ENCODE data around the gene CD8B. TPM values are rescaled to one million over a fixed set of nuclear protein-coding genes. Genes with fewer than 3 reads are reported as not detected.
A peak's percentile ranks its signal among the peaks of the same experiment; 100 is the strongest.

CD8B gene
- total RNA-seq, 1 experiment from 2014 or later = 0.24 TPM

- no peak overlapping the region for H3K9ac ChIP-seq (ENCODE audit: extremely low read depth, insufficient read length, low read length)
- Mint-ChIP-seq H3K4me3 (no peak overlapping the region), H3K36me3 (ENCODE audit: insufficient read depth in 1 of 3, low read depth in 3 of 3) (no peaks in the 10 kb centered on the region), H3K9me3 (no peaks in the 10 kb centered on the region; a peak in 1 of 5 replicates), H3K4me1 (peaks cover 9 to 24% of the 10 kb centered on the region in 2 experiments), H3K27ac (peak overlapping the region in 1 of 3 experiments; percentile 87; a peak in 2 of 7 replicates), H3K27me3 (ENCODE audit: low read depth) (peaks cover 2% of the 10 kb centered on the region; the same call in 1 of the 2 replicates)
- H3T11ph ChIP-seq (ENCODE audit: low read length) = no peak overlapping the region
- no peak overlapping the region for H3K27ac ChIP-seq (ENCODE audit: insufficient read length, low read depth, low read length)
- no CpG with 5 or more reads among the region's 7 CpGs for WGBS (ENCODE audit: extremely low coverage, insufficient read length, low lambda C conversion rate)
- DNase-seq = no peak
- H3K27me3 ChIP-seq (ENCODE audit: insufficient read depth, low read length) = no peaks in the 10 kb centered on the region
- peaks cover 4% of the 10 kb centered on the region for H3K4me1 ChIP-seq (ENCODE audit: insufficient read depth, low read length)
- no peak overlapping the region for H2BK12ac ChIP-seq (ENCODE audit: insufficient read length, low read depth, low read length)
- no peaks in the 10 kb centered on the region for H4K20me1 ChIP-seq (ENCODE audit: control insufficient read depth, insufficient read depth, insufficient read length)
- no peaks in the 10 kb centered on the region for H3K79me1 ChIP-seq (ENCODE audit: insufficient read depth, low read depth, low read length, poor library complexity, severe bottlenecking)
- no peak overlapping the region for H4K8ac ChIP-seq (replicated peaks; ENCODE audit: insufficient read length, low read depth, low read length)
- no peak overlapping the region for H2BK5ac ChIP-seq (ENCODE audit: insufficient read length, low read length)
- H3K56ac ChIP-seq (ENCODE audit: insufficient read length, low read depth, low read length) = no peak overlapping the region
- no peak for TF ChIP-seq CTCF (conservative IDR thresholded peaks at IDR 0.05)
- H3K23ac ChIP-seq (ENCODE audit: insufficient read length, low read depth, low read length) = no peak overlapping the region
- H3K4ac ChIP-seq (ENCODE audit: low read depth, low read length) = no peak overlapping the region
- H2BK15ac ChIP-seq (ENCODE audit: low read depth, low read length) = no peak overlapping the region
- no peak overlapping the region for H2AFZ ChIP-seq (ENCODE audit: low read length)
- H4K5ac ChIP-seq (ENCODE audit: insufficient read length, low read depth, low read length) = no peak overlapping the region
- H2AK5ac ChIP-seq (ENCODE audit: insufficient read length, low read length) = no peak overlapping the region
- H2BK120ac ChIP-seq (ENCODE audit: low read depth, low read length, poor library complexity, severe bottlenecking) = no peak overlapping the region
- H3K23me2 ChIP-seq (ENCODE audit: insufficient read length, low read depth, low read length, poor library complexity, severe bottlenecking) = no peaks in the 10 kb centered on the region
- no peak overlapping the region for H4K91ac ChIP-seq (ENCODE audit: insufficient read length, low read depth, low read length)
- no peak overlapping the region for H3K4me2 ChIP-seq (ENCODE audit: insufficient read depth, insufficient read length, low read length)
- H3K14ac ChIP-seq (ENCODE audit: insufficient read depth, low read length) = no peak overlapping the region
- H2BK20ac ChIP-seq (ENCODE audit: low read depth, low read length, poor library complexity, severe bottlenecking) = no peak overlapping the region
- H3K9me3 ChIP-seq (ENCODE audit: control insufficient read depth, low read depth, low read length) = no peaks in the 10 kb centered on the region
- no peak overlapping the region for H3K18ac ChIP-seq (ENCODE audit: insufficient read length, low read depth, low read length)
- no peaks in the 10 kb centered on the region for H3K79me2 ChIP-seq (ENCODE audit: insufficient read depth, low read length)
Observed at GRCh38 chr2:86832334-86833096, 29.2 kb downstream of the CD8B start.
